GM19463 (cell line): ENCODE measurements around the gene ATP13A3.
"Not testable (repeated sequence)": the region's sequence is repeated elsewhere in the genome, so short reads cannot be mapped to it uniquely, and the experiment has no call there.

Source experiments
- ATAC-seq: cut with Tn5 transposase; IDR thresholded peaks from one replicate; pipeline ENCODE4 v1.9.1; 2021; ENCODE audit warnings: mild to moderate bottlenecking, moderate library complexity; ENCODE audit not compliant: unreplicated experiment

The ATP13A3 gene

DNA sequence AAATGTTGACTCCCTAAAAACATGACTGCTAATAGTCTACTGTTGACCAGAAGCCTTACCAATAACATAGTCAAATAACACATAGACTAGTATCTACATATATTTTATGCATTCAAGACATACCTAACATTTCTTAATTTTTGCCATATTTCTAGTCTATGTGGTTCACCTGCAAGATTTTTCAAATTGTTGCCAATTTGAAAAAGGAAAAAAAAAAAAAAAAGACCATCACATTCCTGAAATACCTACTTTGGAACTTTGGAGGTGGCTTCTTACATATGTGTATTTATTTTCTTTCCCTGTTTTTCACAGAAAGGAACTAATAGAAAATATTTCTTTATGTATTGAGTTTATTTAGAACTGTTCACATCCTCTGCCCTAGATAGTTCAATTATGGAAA lies 13.4 kb upstream of the ATP13A3 start:
- ATAC-seq, result no peak

DNA sequence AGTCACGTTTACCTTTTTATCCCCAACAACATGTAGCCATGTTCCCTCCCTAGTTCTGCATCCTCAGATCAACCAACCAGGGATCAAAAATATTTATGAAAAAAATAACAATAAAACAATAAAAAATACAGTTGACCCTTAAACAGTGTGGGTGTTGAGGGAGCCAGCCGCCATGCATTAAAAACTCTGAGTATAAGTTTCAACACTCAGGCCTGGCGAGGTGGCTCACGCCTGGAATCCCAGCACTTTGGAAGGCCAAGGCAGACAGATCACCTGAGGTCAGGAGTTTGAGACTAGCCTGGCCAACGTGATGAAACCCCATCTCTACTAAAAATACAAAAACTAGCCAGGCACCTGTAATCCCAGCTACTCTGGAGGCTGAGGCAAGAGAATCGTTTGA lies 12.7 kb upstream of the ATP13A3 start:
- not testable (repeated sequence) for ATAC-seq

DNA sequence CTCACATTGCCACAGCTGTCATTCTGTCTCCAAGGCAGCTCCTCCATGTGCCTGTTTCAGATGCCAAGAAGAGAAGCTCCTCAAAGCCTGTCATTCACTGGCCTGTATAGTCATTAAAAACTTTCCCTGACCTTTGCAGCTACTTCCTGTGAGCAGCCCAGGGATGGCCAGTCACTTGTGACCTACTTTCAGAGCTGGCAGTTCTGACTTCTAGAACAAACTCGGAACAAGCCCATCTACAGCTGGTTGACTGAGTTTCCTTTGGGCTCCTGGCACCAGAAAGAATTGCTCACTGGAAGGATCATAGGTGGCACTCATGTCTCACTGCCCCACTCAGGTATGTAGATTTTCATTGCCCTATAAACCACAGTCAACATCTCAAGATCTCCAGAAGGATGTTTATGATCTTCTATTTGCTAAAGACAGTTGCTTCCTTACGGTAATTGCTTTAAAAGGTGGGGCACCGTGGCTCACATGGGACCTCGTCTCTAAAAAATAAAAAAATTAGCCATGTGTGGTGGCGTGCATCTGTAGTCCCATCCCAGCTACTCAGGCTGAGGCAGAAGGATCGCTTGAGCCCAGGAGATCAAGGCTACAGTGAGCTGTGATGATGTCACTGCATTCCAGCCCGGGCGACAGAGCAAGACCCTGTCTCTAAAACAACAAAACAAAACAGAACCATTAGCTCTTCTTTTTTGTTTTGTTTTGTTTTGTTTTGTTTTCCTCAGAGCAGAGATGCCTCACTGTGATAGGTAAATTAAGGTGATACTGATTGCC lies 11.2 kb upstream of the ATP13A3 start:
- no peak for ATAC-seq

DNA sequence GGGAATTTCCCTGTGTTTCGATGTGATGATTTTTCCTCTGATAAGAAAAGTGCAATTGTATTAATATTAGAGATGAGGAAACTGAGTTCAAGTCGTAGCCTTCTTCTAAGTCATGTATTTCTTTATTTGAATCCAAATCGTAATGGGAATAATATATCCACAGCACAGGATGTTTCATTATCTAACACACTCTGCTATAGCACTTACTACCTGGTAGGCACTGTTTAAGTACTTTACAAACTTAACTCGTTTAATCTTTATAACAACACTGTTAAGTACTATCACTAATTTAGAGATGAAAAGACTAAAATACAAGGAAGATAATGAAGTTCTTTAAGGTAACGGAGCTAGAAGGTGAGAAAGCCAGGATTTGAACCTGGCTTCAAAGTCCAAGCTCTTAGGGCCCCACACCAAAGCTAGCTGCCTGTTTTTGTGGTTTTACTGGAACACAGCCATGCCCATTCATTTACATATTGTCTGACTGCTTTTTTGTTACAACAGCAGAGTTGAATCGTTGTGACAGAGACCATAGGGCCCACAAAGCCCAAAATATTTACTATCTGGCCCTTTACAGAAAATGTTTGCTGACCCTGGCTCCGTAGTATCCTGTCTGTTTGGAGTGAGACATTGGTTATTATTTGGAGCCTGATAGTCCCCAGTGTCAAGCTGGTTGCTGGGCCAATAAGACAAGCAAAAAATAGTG lies 9.6 kb upstream of the ATP13A3 start:
- peak; percentile 62 for ATAC-seq

DNA sequence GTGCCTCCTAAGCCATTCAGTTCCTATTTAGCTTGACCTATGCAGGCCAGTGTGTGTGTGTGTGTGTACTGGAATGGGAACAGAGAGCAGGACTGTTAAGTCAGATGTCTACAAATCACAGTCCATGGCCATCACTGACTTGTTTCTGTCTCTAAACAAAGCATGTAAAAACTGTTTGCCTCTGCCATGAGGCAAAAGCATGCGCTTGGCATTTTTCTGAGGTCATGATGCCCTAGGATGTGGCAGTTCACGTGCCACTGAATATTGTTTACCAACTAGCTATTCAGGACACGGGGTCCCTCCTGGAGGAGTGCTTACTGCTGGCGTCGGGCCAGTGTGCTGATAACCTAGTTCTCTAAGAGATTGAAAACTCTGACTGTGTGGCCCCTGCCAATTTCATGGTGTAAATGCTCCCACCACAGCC lies 8.2 kb upstream of the ATP13A3 start:
- no peak for ATAC-seq

DNA sequence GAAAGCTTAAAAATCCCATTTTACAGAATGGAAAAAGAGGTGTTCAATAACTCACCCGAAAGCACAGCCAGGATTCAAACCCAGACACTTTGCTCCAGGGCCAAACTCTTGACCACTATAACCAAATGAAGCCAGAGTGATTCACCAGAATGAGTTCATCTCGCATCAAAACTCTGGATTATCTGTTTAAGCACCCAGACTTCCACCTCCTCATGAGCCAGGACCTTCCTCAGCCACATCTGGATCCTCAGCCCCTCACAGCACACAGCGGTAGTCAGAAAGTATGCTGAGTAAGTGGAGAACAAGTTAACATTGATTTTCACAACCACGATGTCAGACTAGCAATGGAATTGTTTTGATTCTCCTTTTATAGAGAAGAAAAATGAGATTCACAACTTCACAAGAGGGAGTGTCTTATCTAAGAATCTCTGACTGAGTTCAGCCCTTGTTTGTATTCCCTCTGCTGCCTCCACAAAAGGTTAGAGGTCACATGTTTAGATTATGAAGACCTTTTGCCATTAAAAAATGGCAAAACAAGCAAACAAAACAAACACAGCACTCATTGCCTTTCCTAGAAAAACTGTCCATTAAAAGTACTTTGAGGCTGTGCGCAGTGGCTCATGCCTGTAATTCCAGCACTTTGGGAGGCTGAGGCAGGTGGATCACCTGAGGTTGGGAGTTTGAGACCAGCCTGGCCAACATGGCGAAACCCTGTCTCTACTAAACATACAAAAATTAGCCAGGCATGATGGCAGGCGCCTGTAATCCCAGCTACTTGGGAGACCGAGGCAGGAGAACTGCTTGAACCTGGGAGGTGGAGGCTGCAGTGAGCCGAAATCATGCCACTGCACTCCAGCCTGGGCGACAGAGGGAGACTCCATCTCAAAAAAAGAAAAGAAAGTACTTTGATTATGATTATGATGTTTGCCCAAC lies 7.5 kb upstream of the ATP13A3 start:
- ATAC-seq, result not testable (repeated sequence)

DNA sequence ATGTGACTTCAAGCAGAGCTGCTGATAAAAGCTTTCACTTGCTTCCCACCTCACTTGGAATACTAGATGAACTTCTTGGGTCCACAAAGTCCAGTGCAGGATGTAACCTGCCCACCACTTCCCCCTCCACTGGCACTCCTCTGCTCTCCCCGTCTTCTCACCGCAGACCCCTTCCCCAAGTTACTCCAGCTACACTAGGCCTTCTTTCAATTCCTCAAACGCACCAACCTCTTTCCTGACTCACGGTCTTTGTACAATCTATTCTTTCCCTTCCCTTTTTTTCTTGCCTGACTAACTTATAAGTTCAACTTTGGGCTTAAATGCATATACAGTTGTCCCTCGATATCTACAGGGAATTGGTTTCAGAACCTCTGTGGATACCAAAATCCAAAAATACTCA lies 5.2 kb upstream of the ATP13A3 start:
- ATAC-seq, result no peak

DNA sequence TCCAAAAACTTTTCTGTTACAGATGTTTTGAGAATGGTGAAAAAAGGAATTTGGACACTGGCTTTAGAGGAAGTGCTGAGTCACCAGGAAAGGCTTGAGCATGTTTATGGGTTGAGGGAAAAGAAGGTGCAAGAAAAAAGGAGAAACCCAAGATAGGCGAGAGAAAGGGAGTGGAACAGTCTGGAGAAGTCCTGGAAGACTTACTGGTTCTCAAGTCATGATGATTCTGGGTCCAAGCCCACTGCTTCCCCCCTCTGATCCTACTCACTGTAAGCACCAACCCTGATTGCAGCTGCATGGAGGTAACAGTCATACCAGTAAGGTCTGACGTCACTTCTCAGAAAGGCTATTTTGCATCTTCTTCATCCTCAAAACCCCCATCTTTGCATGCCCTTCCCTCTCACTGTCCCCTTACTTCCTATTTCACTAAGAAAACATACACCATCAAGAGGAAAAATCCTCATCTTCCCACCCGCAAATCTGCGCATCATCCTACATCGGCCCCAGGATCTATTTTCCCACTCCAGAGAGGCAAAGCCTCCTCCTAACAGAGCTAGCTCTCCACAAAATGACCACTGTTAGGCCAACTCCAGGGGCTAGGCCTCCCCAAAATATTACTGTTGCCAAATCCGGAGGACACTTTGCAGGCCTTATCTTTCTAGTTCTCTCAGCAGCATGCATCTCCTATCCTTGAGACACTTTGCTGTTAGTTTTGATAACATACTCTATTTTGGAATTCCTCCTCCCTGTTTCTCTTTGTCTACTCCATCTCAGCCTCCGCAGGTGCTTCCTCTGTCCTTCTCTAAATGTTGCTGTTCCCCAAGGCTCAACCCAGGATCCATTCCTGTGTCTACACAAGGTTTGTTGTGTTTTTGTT lies 3.2 kb upstream of the ATP13A3 start:
- ATAC-seq, result peak; percentile 30

DNA sequence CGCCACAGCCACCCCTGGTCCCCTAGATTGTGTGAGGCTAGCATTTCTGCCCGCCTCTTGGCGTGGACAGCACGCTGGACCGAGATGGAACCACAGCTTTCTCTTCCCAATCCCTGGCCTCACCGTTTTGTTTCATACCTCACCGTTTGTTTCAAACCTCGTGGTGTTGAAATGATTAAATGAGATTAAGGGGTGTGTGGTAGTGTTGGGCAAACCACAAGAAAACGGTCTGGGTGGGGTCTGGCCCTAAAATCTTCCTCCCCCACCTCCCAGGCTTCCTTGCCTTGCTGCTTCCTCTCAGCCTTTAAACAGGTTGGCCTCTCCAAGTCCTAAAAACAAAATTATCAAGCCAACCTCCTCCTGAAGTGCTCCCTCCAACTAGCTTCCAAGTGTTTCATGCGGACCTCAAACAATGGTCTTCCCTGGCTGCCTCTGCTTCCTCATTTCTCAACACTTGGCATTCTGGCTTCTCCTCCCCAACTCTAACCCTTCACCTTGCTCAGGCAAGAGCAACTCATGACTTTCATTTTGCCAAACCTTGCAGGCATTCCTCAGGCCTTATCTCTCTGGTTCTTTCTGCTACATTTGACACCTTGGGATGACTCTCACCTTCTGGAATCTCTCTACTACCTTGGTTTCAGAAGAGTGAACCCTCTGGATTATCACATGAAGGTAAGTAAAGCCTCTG lies 1.4 kb upstream of the ATP13A3 start:
- no peak for ATAC-seq

DNA sequence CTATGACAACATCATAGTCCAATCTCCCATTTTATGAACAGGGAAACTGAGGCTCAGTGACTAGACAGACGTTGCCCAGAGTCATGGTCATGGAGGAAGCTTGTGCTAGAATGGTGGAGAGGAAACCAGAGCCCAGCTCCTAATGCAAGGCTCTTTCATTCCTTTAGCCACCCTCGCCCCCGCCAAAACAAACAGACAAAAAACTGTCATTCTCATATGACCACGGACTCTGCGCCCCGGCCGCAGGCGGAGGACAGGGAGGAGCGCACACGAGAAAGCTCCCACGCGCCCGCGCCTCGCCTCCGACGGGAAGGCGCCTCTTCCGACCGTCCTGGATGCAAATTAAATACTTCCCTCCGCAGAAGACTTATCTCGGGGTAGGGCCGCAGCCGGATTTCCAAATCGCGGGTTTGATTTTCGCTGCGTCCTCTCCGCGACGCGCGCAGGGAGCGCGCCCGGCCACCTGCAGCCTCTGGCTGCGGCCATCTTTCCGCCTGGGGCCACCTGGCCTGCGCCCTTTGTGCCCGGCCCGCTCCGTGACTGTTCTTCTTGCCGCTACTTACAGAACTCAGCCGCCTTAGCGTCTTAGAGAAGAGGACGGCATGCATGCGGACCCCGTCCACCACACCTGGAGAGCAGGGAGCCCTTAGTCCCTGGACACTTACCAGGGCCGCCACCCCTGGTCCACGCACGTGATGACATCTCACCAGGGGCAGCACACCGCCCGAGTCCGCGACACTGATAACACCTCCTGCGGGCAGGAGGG lies 670 bp upstream of the ATP13A3 start:
- peak; percentile 13 for ATAC-seq

DNA sequence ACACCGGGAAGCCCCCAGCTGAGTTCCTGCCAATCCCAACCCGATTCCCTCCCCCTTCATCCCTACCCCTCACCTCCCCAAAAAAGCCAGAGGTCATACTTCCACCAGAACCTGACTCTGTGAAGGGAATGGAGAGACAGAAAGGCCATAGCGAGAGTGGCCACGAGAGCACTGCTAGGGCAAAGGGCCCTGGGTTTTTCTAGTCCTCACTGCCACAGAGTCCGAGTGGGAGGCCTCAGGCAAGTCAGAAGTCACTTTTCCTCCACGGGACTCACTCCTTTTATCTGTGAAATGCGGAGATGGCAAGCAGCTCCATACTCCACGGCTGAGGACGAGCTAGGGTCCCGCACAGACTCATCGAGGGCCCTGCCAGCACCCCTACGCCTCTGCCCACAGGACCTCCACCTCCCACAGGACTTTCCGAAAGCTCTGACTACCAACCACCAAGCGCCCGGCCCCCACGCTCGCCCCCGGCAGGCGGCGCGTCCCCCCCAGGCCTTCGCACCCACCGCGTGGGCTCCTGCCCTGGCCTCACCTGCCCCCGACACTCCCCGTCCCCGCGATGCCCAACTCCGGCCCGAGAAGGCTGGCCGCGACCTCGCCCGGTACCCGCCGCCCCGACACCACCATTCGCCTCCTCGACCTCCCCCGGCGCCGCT lies 792 bp downstream of the ATP13A3 start:
- peak; percentile 16 for ATAC-seq

DNA sequence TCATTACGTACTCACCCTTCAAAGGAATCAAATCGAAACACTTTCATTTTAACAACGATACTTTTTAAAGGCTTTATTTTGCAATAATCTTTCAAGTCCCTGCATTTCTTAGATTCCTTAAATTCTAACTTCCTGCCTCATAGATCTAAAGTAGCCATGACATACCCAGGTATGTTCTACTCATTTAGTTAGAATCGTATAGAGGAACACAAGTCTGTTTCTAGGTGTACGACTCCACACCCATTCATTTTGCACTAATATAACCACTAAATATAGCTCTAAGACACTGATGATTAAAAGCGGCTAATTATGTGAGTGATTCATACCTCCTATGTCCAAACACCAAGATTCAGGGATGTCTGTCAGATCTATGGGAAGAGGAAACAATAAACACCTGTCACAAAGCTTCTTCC lies 1.3 kb downstream of the ATP13A3 start:
- ATAC-seq, result no peak

DNA sequence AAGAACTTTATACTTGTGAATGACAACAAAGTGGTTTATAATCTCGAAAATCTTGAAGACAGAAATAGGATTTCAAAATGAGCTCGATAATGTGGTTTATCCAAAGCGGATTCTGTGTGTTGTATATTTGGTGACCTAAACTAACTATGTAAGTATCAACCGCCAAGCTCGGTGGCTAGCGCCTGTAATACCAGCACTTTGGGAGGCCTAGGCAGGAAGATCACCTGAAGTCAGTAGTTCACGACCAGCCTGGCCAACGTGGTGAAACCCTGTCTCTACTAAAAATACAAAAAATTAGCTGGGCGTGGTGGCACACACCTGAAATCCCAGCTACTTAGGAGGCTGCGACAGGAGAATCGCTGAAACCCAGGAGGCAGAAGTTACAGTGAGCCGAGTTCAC lies 2.2 kb downstream of the ATP13A3 start:
- no peak for ATAC-seq

DNA sequence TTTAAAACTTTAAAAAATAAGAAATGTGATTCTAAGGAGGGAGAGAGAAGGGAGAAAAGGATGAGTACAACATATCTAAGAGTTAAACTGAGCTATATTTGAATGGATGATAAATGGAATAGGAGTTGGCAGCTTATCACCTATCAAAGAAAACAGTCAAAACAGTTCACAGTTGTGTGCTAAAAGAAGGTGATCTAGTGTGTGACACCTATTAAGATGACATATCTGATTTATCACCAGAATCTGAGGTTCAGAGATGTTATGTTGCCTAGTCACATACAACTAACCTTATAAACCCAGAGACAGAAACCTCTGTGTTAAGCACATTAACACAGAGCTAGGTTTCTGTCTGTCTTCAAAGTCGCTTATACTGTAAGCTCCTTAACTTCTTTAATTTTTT lies 3.0 kb downstream of the ATP13A3 start:
- ATAC-seq, result no peak

DNA sequence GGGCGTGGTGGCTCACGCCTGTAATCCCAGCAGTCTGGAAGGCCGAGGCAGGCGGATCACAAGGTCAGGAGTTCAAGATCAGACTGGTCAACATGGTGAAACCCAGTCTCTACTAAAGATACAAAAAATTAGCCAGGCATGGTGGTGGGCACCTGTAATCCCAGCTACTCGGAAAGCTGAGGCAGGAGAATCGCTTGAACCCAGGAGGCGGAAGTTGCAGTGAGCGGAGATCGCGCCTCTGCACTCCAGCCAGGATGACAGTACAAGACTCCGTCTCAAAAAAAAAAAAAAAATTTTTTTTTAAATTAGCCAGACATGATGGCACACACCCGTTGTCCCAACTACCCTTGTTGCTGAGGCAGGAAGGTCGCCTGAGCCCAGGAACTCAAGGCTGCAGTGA lies 4.0 kb downstream of the ATP13A3 start:
- not testable (repeated sequence) for ATAC-seq

DNA sequence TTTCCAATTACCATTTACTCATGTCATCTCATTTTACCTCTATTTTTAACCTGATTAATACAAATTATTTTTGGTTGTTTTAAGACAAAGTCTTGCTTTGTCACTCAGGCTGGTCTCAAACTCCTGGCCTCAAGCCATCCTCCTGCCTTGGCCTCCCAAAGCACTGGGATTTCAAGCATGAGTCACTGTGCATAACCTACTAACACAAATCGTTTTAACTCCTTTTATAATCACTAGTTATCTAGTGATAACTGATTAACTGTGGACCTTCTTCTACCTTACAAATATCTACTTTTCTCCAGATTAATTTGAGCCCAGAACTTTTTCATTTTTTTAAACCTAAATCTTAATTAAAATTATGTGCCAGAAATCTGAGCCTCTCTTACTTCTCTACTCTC lies 4.6 kb downstream of the ATP13A3 start:
- ATAC-seq, result no peak

DNA sequence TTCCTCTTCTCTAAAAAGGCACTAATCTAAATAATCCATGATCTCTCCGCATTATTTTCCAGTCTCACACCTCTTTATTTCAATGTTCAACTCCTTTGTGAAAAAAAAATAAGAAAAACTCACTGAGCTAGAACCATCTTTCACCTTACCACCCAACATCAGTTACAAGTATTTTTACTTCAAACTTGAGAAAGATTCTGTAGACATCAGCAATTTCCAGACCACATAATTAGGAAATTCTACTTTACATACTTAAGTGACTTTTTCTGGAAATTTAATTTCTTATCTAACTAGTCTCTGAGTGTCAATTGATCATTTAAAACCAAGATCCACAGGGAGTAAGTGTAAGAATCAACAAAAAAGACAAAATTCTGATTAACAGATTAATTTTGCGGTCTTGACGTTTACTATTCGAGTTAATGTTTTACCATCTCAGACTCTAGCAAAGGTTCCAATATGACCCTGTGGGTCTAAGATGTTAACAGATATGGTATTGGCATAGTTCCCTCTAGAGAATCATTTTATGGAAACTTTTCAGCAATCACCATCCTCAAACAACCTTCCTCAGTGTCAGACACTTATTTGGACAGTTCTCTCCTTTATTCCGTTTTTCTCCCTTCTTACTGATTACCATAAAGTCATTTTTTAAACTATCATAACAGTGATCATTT lies 5.1 kb downstream of the ATP13A3 start:
- no peak for ATAC-seq

DNA sequence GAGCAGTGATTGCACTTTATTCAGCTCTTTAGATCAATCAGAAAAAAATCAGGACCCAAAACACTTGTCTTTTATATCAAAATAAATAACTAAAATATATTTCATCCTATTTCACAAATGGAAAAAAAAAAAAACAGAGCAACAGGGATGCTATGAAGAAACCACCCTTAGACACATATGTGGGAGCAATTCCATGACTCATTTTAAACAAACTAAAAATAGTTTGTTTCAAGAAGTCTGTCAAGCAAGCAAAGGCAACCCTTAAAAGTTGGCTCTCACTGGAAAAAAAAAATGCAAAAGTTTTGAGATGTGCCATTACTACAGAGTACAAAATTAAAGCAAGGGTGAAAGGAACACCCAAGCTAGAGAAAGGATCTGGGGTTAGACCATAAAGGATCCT lies 5.7 kb downstream of the ATP13A3 start:
- no peak for ATAC-seq
